Lower leg skin (tissue), 4 donors: ENCODE results near the gene CLASP1. TPM values are rescaled to one million over a fixed set of nuclear protein-coding genes. Genes with fewer than 3 reads are reported as not detected.

Experiments used
- DNase-seq, 2 donors: peaks; one replicate each; pipeline ENCODE4 v3.0.0-alpha.2; 2019; ENCODE audit warnings: low spot score in 2 of 2
- H3K4me3 ChIP-seq: fragments of 200-600 bp; sonication (generic); 2 replicates; pipeline ENCODE4 v1.5.1; 2017; ENCODE audit warnings: mild to moderate bottlenecking, low read depth; ENCODE audit not compliant: poor library complexity, severe bottlenecking
- CTCF ChIP-seq, 3 donors: fragments of 450-650 bp; IDR thresholded peaks; one replicate each; pipeline ENCODE4 v1.5.1; 2016; ENCODE audit warnings: antibody characterized with exemption in 3 of 3, mild to moderate bottlenecking in 3 of 3, moderate library complexity in 2 of 3
- POLR2A ChIP-seq, 2 donors: fragments of 450-650 bp; IDR thresholded peaks; one replicate each; pipeline ENCODE4 v1.6.1; 2016 to 2017; ENCODE audit warnings: antibody characterized with exemption in 2 of 2, mild to moderate bottlenecking in 1 of 2, moderate library complexity in 1 of 2
- WGBS, 2 donors: methylation state at CpG; one replicate each; pipeline ENCODE4 v1.1.5; 2018; 5-methylcytosine and 5-hydroxymethylcytosine counted together
- intact Hi-C: fragments of 100-400 bp; cut with DNase I; formaldehyde crosslinking; loops from one replicate; pipeline ENCODE4 v1.15.0; 2023; ENCODE audit warnings: low total_unique reads
- total RNA-seq, 4 donors: library from RNA; depleted of rRNA; stranded (reverse); fragments of >200 nt; gene quantifications; one replicate each; pipeline ENCODE4 v1.1.0, GENCODE V29; 2016

CLASP1 gene
- total RNA-seq, 4 donors from 2014 or later: 56.8 to 88.4 (median 69.0) TPM

GRCh38 chr2:121419081-121419699 is 230.1 kb downstream of the CLASP1 start:
- H3K4me3 ChIP-seq: no peak overlapping the region
- 97 to 98% methylated on average over 3 of the region's 3 CpGs for WGBS, 2 donors
- no peak for DNase-seq
- TF ChIP-seq CTCF (IDR thresholded peaks at IDR 0.05) (no peak), POLR2A (IDR thresholded peaks at IDR 0.05) (no peak)
- intact Hi-C loops: no loop called here

- H3K4me3 ChIP-seq: no peak overlapping the region
- DNase-seq: no peak
- intact Hi-C loops: no loop called here
- TF ChIP-seq POLR2A (IDR thresholded peaks at IDR 0.05): no peak
- TF ChIP-seq CTCF (IDR thresholded peaks at IDR 0.05): no peak
- WGBS, 2 donors: 94 to 95% methylated on average over 18 of the region's 18 CpGs
Measured at GRCh38 chr2:121418494-121419058, 230.7 kb downstream of the CLASP1 start.

- intact Hi-C loops: no loop called here
- no peak for TF ChIP-seq CTCF (IDR thresholded peaks at IDR 0.05)
- TF ChIP-seq POLR2A (IDR thresholded peaks at IDR 0.05): no peak
- 76 to 83% methylated on average over 4 of the region's 4 CpGs for WGBS, 2 donors
- no peak overlapping the region for H3K4me3 ChIP-seq
- no peak for DNase-seq
Measured at GRCh38 chr2:121417826-121418225, 231.4 kb downstream of the CLASP1 start.

- intact Hi-C loops: no loop called here
- 95 to 98% methylated on average over 1 of the region's 1 CpG for WGBS, 2 donors
- no peak overlapping the region for H3K4me3 ChIP-seq
- no peak for DNase-seq
- TF ChIP-seq CTCF (IDR thresholded peaks at IDR 0.05): no peak
- no peak for TF ChIP-seq POLR2A (IDR thresholded peaks at IDR 0.05)
Measured at GRCh38 chr2:121415727-121416126, 233.5 kb downstream of the CLASP1 start.

- 55 to 71% methylated on average over 1 of the region's 1 CpG for WGBS, 2 donors
- TF ChIP-seq CTCF (IDR thresholded peaks at IDR 0.05): no peak
- no peak for TF ChIP-seq POLR2A (IDR thresholded peaks at IDR 0.05)
- no peak overlapping the region for H3K4me3 ChIP-seq
- intact Hi-C loops: no loop called here
- no peak for DNase-seq
Measured at GRCh38 chr2:121412349-121412748, 236.9 kb downstream of the CLASP1 start.

GRCh38 chr2:121409966-121410365 is 239.3 kb downstream of the CLASP1 start:
- intact Hi-C loops: no loop called here
- no peak for DNase-seq
- no peak overlapping the region for H3K4me3 ChIP-seq
- no peak for TF ChIP-seq POLR2A (IDR thresholded peaks at IDR 0.05)
- TF ChIP-seq CTCF (IDR thresholded peaks at IDR 0.05): no peak
